Measurements from ENCODE around the gene CEL. TPM values are rescaled to one million over a fixed set of nuclear protein-coding genes. Genes with fewer than 3 reads are reported as not detected.
"Not testable (repeated sequence)": the region's sequence is repeated elsewhere in the genome, so short reads cannot be mapped to it uniquely, and the experiment has no call there.

CEL gene
- total RNA-seq, 2 experiments from 2014 or later, result 1.7 to 1.9 TPM

DNA sequence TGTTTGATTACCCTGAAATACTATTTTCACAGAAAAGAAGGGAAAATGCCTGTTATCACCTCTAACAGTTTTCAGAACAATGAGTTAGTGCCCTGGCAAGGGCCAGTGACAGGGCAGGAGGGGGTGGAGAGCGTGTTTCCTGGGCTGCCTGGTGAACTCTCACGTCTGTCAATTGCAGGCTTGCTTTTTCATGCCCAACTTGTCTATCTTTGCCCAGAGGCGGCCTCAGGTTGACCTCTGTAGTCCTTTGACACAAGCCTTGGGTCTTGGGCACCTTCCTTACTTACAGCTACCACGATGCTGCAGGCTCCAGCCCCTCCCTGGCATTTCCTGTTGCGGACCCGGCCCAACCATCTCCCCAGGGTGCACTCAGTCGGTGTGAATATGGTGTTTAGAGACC lies 2.2 kb upstream of the CEL start:
- Mint-ChIP-seq H3K27ac (peak overlapping the region; percentile 81), H3K9me3 (ENCODE audit: low read depth) (no peaks in the 10 kb centered on the region), H3K4me3 (no peak overlapping the region), H3K27me3 (no peaks in the 10 kb centered on the region), H3K4me1 (peaks cover 50% of the 10 kb centered on the region), H3K36me3 (peaks cover 7% of the 10 kb centered on the region)
- CTCF ChIA-PET, result interaction anchor here (0.6 to 5.6 kb wide), 9 partner anchors 11 to 422 kb away, joined by 3 to 28 read pairs (median 3); partner anchors contain the start of gene GTF3C5
- no peak for DNase-seq
- no peak for ATAC-seq

DNA sequence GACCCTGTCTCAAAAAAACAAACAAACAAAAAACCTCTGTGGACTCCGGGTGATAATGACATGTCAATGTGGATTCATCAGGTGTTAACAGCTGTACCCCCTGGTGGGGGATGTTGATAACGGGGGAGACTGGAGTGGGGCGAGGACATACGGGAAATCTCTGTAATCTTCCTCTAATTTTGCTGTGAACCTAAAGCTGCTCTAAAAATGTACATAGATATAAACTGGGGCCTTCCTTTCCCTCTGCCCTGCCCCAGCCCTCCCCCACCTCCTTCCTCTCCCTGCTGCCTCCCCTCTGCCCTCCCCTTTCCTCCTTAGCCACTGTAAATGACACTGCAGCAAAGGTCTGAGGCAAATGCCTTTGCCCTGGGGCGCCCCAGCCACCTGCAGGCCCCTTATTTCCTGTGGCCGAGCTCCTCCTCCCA lies 1.4 kb upstream of the CEL start:
- no peak for DNase-seq
- H3K36me3 Mint-ChIP-seq, result peaks cover 7% of the 10 kb centered on the region
- peak overlapping the region; percentile 81 for H3K27ac Mint-ChIP-seq
- H3K9me3 Mint-ChIP-seq (ENCODE audit: low read depth), result no peaks in the 10 kb centered on the region
- peaks cover 50% of the 10 kb centered on the region for H3K4me1 Mint-ChIP-seq
- CTCF ChIA-PET, result interaction anchor here (0.9 to 5.6 kb wide), 7 partner anchors 12 to 83 kb away, joined by 3 to 28 read pairs (median 4); partner anchors contain the start of gene GTF3C5
- ATAC-seq, result peak; percentile 37
- H3K4me3 Mint-ChIP-seq, result no peak overlapping the region
- no peaks in the 10 kb centered on the region for H3K27me3 Mint-ChIP-seq

- CTCF ChIA-PET, result interaction anchor here (0.7 to 5.6 kb wide), 4 partner anchors 12 to 356 kb away, joined by 3 to 28 read pairs (median 8); no protein-coding TSS in a partner anchor
- not testable (repeated sequence) for H3K9me3 Mint-ChIP-seq (ENCODE audit: low read depth); H3K36me3 Mint-ChIP-seq; H3K4me3 Mint-ChIP-seq; ATAC-seq; DNase-seq; H3K27ac Mint-ChIP-seq; H3K27me3 Mint-ChIP-seq
- peaks cover 49% of the 10 kb centered on the region for H3K4me1 Mint-ChIP-seq
Measured at GRCh38 chr9:133061019-133061763, 590 bp upstream of the CEL start.

- not testable (repeated sequence) for H3K27ac Mint-ChIP-seq, DNase-seq, H3K4me3 Mint-ChIP-seq
Measured at GRCh38 chr9:133062569-133062968, 788 bp downstream of the CEL start.

DNA sequence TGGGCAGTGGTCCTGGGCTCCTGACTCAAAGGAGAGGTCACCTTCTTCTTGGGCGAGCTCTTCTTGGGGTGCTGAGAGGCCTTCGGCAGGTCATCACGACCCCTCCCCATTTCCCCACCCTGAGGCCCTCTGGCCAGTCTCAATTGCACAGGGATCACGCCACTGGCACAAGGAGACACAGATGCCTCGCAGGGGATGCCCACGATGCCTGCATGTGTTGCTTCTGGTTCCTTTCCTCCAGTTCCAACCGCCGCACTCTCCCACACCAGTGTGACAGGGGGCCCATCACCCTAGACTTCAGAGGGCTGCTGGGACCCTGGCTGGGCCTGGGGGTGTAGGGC lies 1.3 kb downstream of the CEL start:
- DNase-seq (no peak), ATAC-seq (no peak)
- no peak overlapping the region for H3K27ac Mint-ChIP-seq
- H3K4me1 Mint-ChIP-seq, result peaks cover 33% of the 10 kb centered on the region
- no peak overlapping the region for H3K4me3 Mint-ChIP-seq
- no peaks in the 10 kb centered on the region for H3K9me3 Mint-ChIP-seq (ENCODE audit: low read depth)
- CTCF ChIA-PET, result interaction anchor here (0.9 kb wide), 1 partner anchor 84 kb away, joined by 3 read pairs; no protein-coding TSS in a partner anchor
- no peaks in the 10 kb centered on the region for H3K36me3 Mint-ChIP-seq
- no peaks in the 10 kb centered on the region for H3K27me3 Mint-ChIP-seq

More at GRCh38 chr9:133062569-133062968, 788 bp downstream of the CEL start:
- H3K27me3 Mint-ChIP-seq; H3K36me3 Mint-ChIP-seq; ATAC-seq; CTCF ChIA-PET; H3K9me3 Mint-ChIP-seq (ENCODE audit: low read depth): not testable (repeated sequence)
- H3K4me1 Mint-ChIP-seq, result peaks cover 39% of the 10 kb centered on the region

GRCh38 chr9:133063500-133064231 lies 1.9 kb downstream of the CEL start:
- DNase-seq, result no peak
- no peaks in the 10 kb centered on the region for H3K9me3 Mint-ChIP-seq (ENCODE audit: low read depth)
- CTCF ChIA-PET, result interaction anchor here (0.9 to 1.0 kb wide), 2 partner anchors 41 to 84 kb away, joined by 3 to 4 read pairs; no protein-coding TSS in a partner anchor
- H3K36me3 Mint-ChIP-seq, result no peaks in the 10 kb centered on the region
- peaks cover 28% of the 10 kb centered on the region for H3K4me1 Mint-ChIP-seq
- no peak overlapping the region for H3K4me3 Mint-ChIP-seq
- H3K27me3 Mint-ChIP-seq, result no peaks in the 10 kb centered on the region
- H3K27ac Mint-ChIP-seq, result no peak overlapping the region
- no peak for ATAC-seq

DNA sequence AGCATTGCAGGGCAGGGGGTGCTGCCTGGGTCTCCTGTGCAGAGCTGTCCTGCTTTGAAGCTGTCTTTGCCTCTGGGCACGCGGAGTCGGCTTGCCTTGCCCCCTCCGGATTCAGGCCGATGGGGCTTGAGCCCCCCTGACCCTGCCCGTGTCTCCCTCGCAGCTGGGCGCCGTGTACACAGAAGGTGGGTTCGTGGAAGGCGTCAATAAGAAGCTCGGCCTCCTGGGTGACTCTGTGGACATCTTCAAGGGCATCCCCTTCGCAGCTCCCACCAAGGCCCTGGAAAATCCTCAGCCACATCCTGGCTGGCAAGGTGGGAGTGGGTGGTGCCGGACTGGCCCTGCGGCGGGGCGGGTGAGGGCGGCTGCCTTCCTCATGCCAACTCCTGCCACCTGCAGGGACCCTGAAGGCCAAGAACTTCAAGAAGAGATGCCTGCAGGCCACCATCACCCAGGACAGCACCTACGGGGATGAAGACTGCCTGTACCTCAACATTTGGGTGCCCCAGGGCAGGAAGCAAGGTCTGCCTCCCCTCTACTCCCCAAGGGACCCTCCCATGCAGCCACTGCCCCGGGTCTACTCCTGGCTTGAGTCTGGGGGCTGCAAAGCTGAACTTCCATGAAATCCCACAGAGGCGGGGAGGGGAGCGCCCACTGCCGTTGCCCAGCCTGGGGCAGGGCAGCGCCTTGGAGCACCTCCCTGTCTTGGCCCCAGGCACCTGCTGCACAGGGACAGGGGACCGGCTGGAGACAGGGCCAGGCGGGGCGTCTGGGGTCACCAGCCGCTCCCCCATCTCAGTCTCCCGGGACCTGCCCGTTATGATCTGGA lies 2.7 kb downstream of the CEL start:
- Mint-ChIP-seq H3K4me3 (no peak overlapping the region), H3K27me3 (no peaks in the 10 kb centered on the region), H3K27ac (no peak overlapping the region), H3K9me3 (ENCODE audit: low read depth) (no peaks in the 10 kb centered on the region), H3K36me3 (no peaks in the 10 kb centered on the region), H3K4me1 (peaks cover 20% of the 10 kb centered on the region)
- ATAC-seq (no peak), DNase-seq (no peak)
- CTCF ChIA-PET, result interaction anchor here (0.9 to 1.0 kb wide), 2 partner anchors 42 to 83 kb away, joined by 3 to 4 read pairs; no protein-coding TSS in a partner anchor

DNA sequence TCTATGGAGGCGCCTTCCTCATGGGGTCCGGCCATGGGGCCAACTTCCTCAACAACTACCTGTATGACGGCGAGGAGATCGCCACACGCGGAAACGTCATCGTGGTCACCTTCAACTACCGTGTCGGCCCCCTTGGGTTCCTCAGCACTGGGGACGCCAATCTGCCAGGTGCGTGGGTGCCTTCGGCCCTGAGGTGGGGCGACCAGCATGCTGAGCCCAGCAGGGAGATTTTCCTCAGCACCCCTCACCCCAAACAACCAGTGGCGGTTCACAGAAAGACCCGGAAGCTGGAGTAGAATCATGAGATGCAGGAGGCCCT lies 3.2 kb downstream of the CEL start:
- H3K27me3 Mint-ChIP-seq, result no peaks in the 10 kb centered on the region
- H3K36me3 Mint-ChIP-seq, result no peaks in the 10 kb centered on the region
- no peak overlapping the region for H3K27ac Mint-ChIP-seq
- H3K4me3 Mint-ChIP-seq, result no peak overlapping the region
- ATAC-seq, result no peak
- H3K9me3 Mint-ChIP-seq (ENCODE audit: low read depth), result no peaks in the 10 kb centered on the region
- H3K4me1 Mint-ChIP-seq, result peaks cover 15% of the 10 kb centered on the region
- no peak for DNase-seq
- CTCF ChIA-PET, result interaction anchor here (0.7 kb wide), 1 partner anchor 420 kb away, joined by 5 read pairs; no protein-coding TSS in a partner anchor

DNA sequence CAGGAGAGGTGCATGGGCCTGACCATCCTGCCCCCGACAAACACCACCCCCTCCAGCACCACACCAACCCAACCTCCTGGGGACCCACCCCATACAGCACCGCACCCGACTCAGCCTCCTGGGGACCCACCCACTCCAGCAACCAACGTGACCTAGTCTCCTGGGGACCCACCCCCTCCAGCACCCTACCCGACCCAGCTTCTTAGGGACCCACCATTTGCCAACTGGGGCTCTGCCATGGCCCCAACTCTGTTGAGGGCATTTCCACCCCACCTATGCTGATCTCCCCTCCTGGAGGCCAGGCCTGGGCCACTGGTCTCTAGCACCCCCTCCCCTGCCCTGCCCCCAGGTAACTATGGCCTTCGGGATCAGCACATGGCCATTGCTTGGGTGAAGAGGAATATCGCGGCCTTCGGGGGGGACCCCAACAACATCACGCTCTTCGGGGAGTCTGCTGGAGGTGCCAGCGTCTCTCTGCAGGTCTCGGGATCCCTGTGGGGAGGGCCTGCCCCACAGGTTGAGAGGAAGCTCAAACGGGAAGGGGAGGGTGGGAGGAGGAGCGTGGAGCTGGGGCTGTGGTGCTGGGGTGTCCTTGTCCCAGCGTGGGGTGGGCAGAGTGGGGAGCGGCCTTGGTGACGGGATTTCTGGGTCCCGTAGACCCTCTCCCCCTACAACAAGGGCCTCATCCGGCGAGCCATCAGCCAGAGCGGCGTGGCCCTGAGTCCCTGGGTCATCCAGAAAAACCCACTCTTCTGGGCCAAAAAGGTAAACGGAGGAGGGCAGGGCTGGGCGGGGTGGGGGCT lies 4.6 kb downstream of the CEL start:
- Mint-ChIP-seq H3K27me3 (no peaks in the 10 kb centered on the region), H3K27ac (no peak overlapping the region), H3K4me3 (no peak overlapping the region), H3K36me3 (no peaks in the 10 kb centered on the region), H3K4me1 (peaks cover 6% of the 10 kb centered on the region), H3K9me3 (ENCODE audit: low read depth) (no peaks in the 10 kb centered on the region)
- no peak for ATAC-seq
- CTCF ChIA-PET, result interaction anchor here (0.6 to 1.2 kb wide), 2 partner anchors 34 to 158 kb away, joined by 3 read pairs; no protein-coding TSS in a partner anchor
- DNase-seq, result no peak

DNA sequence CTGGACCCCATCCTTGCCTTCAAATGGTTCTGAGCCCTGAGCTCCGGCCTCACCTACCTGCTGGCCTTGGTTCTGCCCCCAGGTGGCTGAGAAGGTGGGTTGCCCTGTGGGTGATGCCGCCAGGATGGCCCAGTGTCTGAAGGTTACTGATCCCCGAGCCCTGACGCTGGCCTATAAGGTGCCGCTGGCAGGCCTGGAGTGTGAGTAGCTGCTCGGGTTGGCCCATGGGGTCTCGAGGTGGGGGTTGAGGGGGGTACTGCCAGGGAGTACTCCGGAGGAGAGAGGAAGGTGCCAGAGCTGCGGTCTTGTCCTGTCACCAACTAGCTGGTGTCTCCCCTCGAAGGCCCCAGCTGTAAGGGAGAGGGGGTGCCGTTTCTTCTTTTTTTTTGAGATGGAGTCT lies 5.2 kb downstream of the CEL start:
- no peak overlapping the region for H3K4me3 Mint-ChIP-seq
- ATAC-seq (no peak), DNase-seq (no peak)
- H3K4me1 Mint-ChIP-seq, result peaks cover 6% of the 10 kb centered on the region
- CTCF ChIA-PET, result interaction anchor here (0.8 to 1.2 kb wide), 2 partner anchors 35 to 77 kb away, joined by 3 read pairs; no protein-coding TSS in a partner anchor
- no peaks in the 10 kb centered on the region for H3K27me3 Mint-ChIP-seq
- H3K27ac Mint-ChIP-seq, result no peak overlapping the region
- H3K36me3 Mint-ChIP-seq, result no peaks in the 10 kb centered on the region
- no peaks in the 10 kb centered on the region for H3K9me3 Mint-ChIP-seq (ENCODE audit: low read depth)

- H3K27me3 Mint-ChIP-seq, result no peaks in the 10 kb centered on the region
- no peak overlapping the region for H3K4me3 Mint-ChIP-seq
- CTCF ChIA-PET, result interaction anchor here (0.9 to 1.2 kb wide), 2 partner anchors 36 to 78 kb away, joined by 3 read pairs; no protein-coding TSS in a partner anchor
- no peak for DNase-seq
- ATAC-seq, result no peak
- H3K9me3 Mint-ChIP-seq (ENCODE audit: low read depth), result no peaks in the 10 kb centered on the region
- peaks cover 4% of the 10 kb centered on the region for H3K4me1 Mint-ChIP-seq
- H3K36me3 Mint-ChIP-seq, result no peaks in the 10 kb centered on the region
- no peak overlapping the region for H3K27ac Mint-ChIP-seq
Measured at GRCh38 chr9:133067813-133068212, 6.0 kb downstream of the CEL start.

- CTCF ChIA-PET, result interaction anchor here (0.9 kb wide), 1 partner anchor 77 kb away, joined by 3 read pairs; no protein-coding TSS in a partner anchor
- not testable (repeated sequence) for H3K4me1 Mint-ChIP-seq; H3K27ac Mint-ChIP-seq; H3K27me3 Mint-ChIP-seq; H3K36me3 Mint-ChIP-seq; DNase-seq; H3K9me3 Mint-ChIP-seq (ENCODE audit: low read depth); ATAC-seq; H3K4me3 Mint-ChIP-seq
Measured at GRCh38 chr9:133068431-133068830, 6.7 kb downstream of the CEL start.
